Transverse colon (tissue), 4 donors: ENCODE measurements around the gene MRGPRG. TPM values are rescaled to one million over a fixed set of nuclear protein-coding genes. Genes with fewer than 3 reads are reported as not detected.

ENCODE experiments used
- DNase-seq: peaks from one replicate; pipeline ENCODE4 v3.0.0-alpha.2; 2019
- H3K27ac ChIP-seq, 4 donors: fragments of 200-600 bp; sonication (generic); 2 replicates each; pipeline ENCODE4 v1.5.1; 2016 to 2018; ENCODE audit warnings: inconsistent platforms in 4 of 4
- H3K27me3 ChIP-seq: fragments of 200-600 bp; sonication (generic); 2 replicates; pipeline ENCODE4 v1.5.1; 2017; ENCODE audit warnings: inconsistent platforms
- H3K36me3 ChIP-seq, 4 donors: fragments of 200-600 bp; sonication (generic); 2 replicates each; pipeline ENCODE4 v1.5.1; 2017 to 2019; ENCODE audit warnings: inconsistent platforms in 4 of 4
- H3K4me1 ChIP-seq, 4 donors: fragments of 200-600 bp; sonication (generic); 2 replicates each; pipeline ENCODE4 v1.5.1; 2017 to 2020; ENCODE audit warnings: inconsistent platforms in 4 of 4
- H3K4me3 ChIP-seq, 4 donors: fragments of 200-600 bp; sonication (generic); 1 replicate in 1 of 4; 2 replicates in 3 of 4; pipeline versions ENCODE4 v1.5.1 to v1.6.1; 2017 to 2019; ENCODE audit warnings: inconsistent platforms in 4 of 4
- H3K9me3 ChIP-seq, 2 donors: fragments of 200-600 bp; sonication (generic); 2 replicates each; pipeline ENCODE4 v1.5.1; 2017 to 2019; ENCODE audit warnings: inconsistent platforms in 2 of 2
- CTCF ChIP-seq, 5 experiments: fragments of 200-600 bp in 3 of 5; fragments of 450-650 bp in 2 of 5; sonication (generic) in 3 of 5; IDR thresholded peaks; 1 replicate in 2 of 5; 2 replicates in 3 of 5; pipeline ENCODE4 v1.5.1; 2016 to 2017; ENCODE audit warnings: antibody characterized with exemption in 5 of 5, inconsistent platforms in 3 of 5, mild to moderate bottlenecking in 2 of 5, moderate library complexity in 1 of 5
- EP300 ChIP-seq: sonication (generic); formaldehyde crosslinking; IDR thresholded peaks from one replicate; pipeline ENCODE4 v1.6.1; 2017; ENCODE audit warnings: antibody characterized with exemption, low read depth
- POLR2A ChIP-seq: fragments of 450-650 bp; IDR thresholded peaks from one replicate; pipeline ENCODE4 v1.6.1; 2016; ENCODE audit warnings: antibody characterized with exemption, mild to moderate bottlenecking, moderate library complexity
- POLR2AphosphoS5 ChIP-seq, 3 donors: sonication (generic); formaldehyde crosslinking; IDR thresholded peaks; one replicate each; pipeline ENCODE4 v1.6.1; 2016; ENCODE audit warnings: antibody characterized with exemption in 3 of 3
- WGBS, 2 donors: methylation state at CpG; one replicate each; pipeline ENCODE4 v1.1.5; 2018; ENCODE audit warnings: low coverage in 1 of 2; 5-methylcytosine and 5-hydroxymethylcytosine counted together
- in situ Hi-C, 4 donors: fragments of 200-750 bp; cut with MboI; loops; one replicate each; pipeline versions ENCODE4 v1.15.0 to v1.15.1; 2017; ENCODE audit warnings: low sequenced_read_pairs in 3 of 4, low pct_ligation_motif_present in 1 of 4, low pct_unique_long_range_greater_than_20kb in 1 of 4
- intact Hi-C: fragments of 100-400 bp; cut with DNase I; formaldehyde crosslinking; loops from one replicate; pipeline ENCODE4 v1.15.1; 2023; ENCODE audit warnings: low total_unique reads
- total RNA-seq, 4 donors: library from RNA; depleted of rRNA; stranded (reverse); fragments of >200 nt; gene quantifications; one replicate each; pipeline ENCODE4 v1.1.0, GENCODE V29; 2016

MRGPRG gene
- total RNA-seq, 4 donors from 2014 or later, result not detected

GRCh38 chr11:3220101-3220500, 1.5 kb upstream of the MRGPRG start:
- intact Hi-C loops, result loop anchor here (1.0 kb wide), 1 partner anchor 39 kb away; no protein-coding TSS in a partner anchor
- no peak for TF ChIP-seq POLR2A
- no peak for TF ChIP-seq CTCF (IDR thresholded peaks at IDR 0.05)
- no peak for TF ChIP-seq EP300
- no peak for TF ChIP-seq POLR2AphosphoS5 (IDR thresholded peaks at IDR 0.05)
- in situ Hi-C loops, result loop anchor here in 2 of 4 donors (25.0 kb wide), 2 partner anchors 108 to 183 kb away; no protein-coding TSS in a partner anchor
- peaks cover 0 to 7% (median 0%) of the 10 kb centered on the region in 4 donors for H3K4me1 ChIP-seq
- no peaks in the 10 kb centered on the region for H3K36me3 ChIP-seq
- WGBS, 2 donors, result 75% methylated on average over 9 of the region's 11 CpGs; no CpG with 5 or more reads in 1 of the 2 donors
- no peaks in the 10 kb centered on the region for H3K9me3 ChIP-seq
- no peak overlapping the region for H3K4me3 ChIP-seq
- DNase-seq, result peak; percentile 3
- H3K27ac ChIP-seq, result no peak overlapping the region
- peaks cover 87% of the 10 kb centered on the region for H3K27me3 ChIP-seq

GRCh38 chr11:3219281-3219892, 774 bp upstream of the MRGPRG start:
- H3K4me3 ChIP-seq, result no peak overlapping the region
- peak; percentile 6 for DNase-seq
- H3K9me3 ChIP-seq, result no peaks in the 10 kb centered on the region
- in situ Hi-C loops (loop anchor here (10.0 to 25.0 kb wide), 4 partner anchors 107 to 185 kb away; no protein-coding TSS in a partner anchor), intact Hi-C loops (loop anchor here (10.0 kb wide), 1 partner anchor 185 kb away; no protein-coding TSS in a partner anchor)
- no peak overlapping the region for H3K27ac ChIP-seq
- WGBS, 2 donors, result 54 to 74% methylated on average over 8 to 14 of the region's 14 CpGs
- TF ChIP-seq POLR2AphosphoS5 (IDR thresholded peaks at IDR 0.05) (no peak), POLR2A (no peak), EP300 (no peak), CTCF (IDR thresholded peaks at IDR 0.05) (no peak)
- H3K4me1 ChIP-seq, result peaks cover 0 to 7% (median 0%) of the 10 kb centered on the region in 4 donors
- peaks cover 84% of the 10 kb centered on the region for H3K27me3 ChIP-seq
- H3K36me3 ChIP-seq, result no peaks in the 10 kb centered on the region

- Histone ChIP-seq H3K27me3 (peaks cover 74% of the 10 kb centered on the region), H3K27ac (no peak overlapping the region), H3K4me3 (no peak overlapping the region), H3K9me3 (no peaks in the 10 kb centered on the region), H3K4me1 (peaks cover 0 to 7% (median 0%) of the 10 kb centered on the region in 4 donors), H3K36me3 (no peaks in the 10 kb centered on the region)
- intact Hi-C loops (loop anchor here (10.0 kb wide), 1 partner anchor 183 kb away; no protein-coding TSS in a partner anchor), in situ Hi-C loops (loop anchor here (10.0 to 25.0 kb wide), 4 partner anchors 106 to 183 kb away; no protein-coding TSS in a partner anchor)
- DNase-seq, result peak; percentile 6
- WGBS, 2 donors, result 88 to 93% methylated on average over 10 to 43 of the region's 49 CpGs
- TF ChIP-seq CTCF (IDR thresholded peaks at IDR 0.05) (no peak), EP300 (no peak), POLR2AphosphoS5 (IDR thresholded peaks at IDR 0.05) (no peak), POLR2A (no peak)
Observed at GRCh38 chr11:3217818-3218482, 663 bp downstream of the MRGPRG start.

- WGBS, 2 donors, result 64 to 78% methylated on average over 8 to 11 of the region's 11 CpGs
- Histone ChIP-seq H3K4me3 (no peak overlapping the region), H3K4me1 (peaks cover 0 to 7% (median 0%) of the 10 kb centered on the region in 4 donors), H3K9me3 (no peaks in the 10 kb centered on the region), H3K36me3 (no peaks in the 10 kb centered on the region), H3K27me3 (peaks cover 55% of the 10 kb centered on the region), H3K27ac (no peak overlapping the region)
- intact Hi-C loops (loop anchor here (10.0 kb wide), 1 partner anchor 181 kb away; no protein-coding TSS in a partner anchor), in situ Hi-C loops (loop anchor here (10.0 to 25.0 kb wide), 4 partner anchors 104 to 181 kb away; no protein-coding TSS in a partner anchor)
- DNase-seq, result peak; percentile 1
- TF ChIP-seq CTCF (IDR thresholded peaks at IDR 0.05) (no peak), POLR2AphosphoS5 (IDR thresholded peaks at IDR 0.05) (no peak), POLR2A (no peak), EP300 (no peak)
Observed at GRCh38 chr11:3216027-3216525, 2.5 kb downstream of the MRGPRG start.
